Endothelial cell of umbilical vein (primary cell): Measurements from ENCODE around the gene SLC46A3. TPM values are rescaled to one million over a fixed set of nuclear protein-coding genes. Genes with fewer than 3 reads are reported as not detected.

Experiments
- BruUV-seq: library from RNA; stranded (reverse); fragments of 400-500 nt; replicated peaks from 2 replicates; lab custom pipeline; 2021; lab: Mats Ljungman, UMichigan
- CTCF ChIA-PET: fragments of 300-600, 350-600 bp; sonication (Branson Sonifier 250); formaldehyde crosslinking; loops from one replicate; lab custom pipeline; 2021; ENCODE audit warnings: antibody characterized with exemption, inconsistent platforms; lab: Charles Lee
- POLR2A ChIA-PET: fragments of 300-600, 350-600 bp; sonication (Branson Sonifier 250); formaldehyde crosslinking; loops from one replicate; lab custom pipeline; 2021; ENCODE audit warnings: antibody characterized with exemption, inconsistent platforms; lab: Charles Lee
- DNase-seq: peaks from one replicate; pipeline ENCODE4 v3.0.0-alpha.2; 2011; ENCODE audit warnings: low read depth, low spot score
- FAIRE-seq: peaks from 2 replicates; lab custom pipeline; 2011; peaks lifted over from hg19 to GRCh38; lab: Jason Lieb, UNC
- H2AFZ ChIP-seq: 2 replicates; pipeline ENCODE4 v1.6.0; 2012; ENCODE audit warnings: low read depth, low read length, control low read depth, inconsistent platforms
- H3K27ac ChIP-seq: 2 replicates; pipeline ENCODE4 v1.5.1; 2011; ENCODE audit warnings: low read depth, mild to moderate bottlenecking, control low read depth, low read length, moderate library complexity; ENCODE audit not compliant: insufficient read depth
- H3K27me3 ChIP-seq, 2 experiments: 2 replicates each; pipeline versions ENCODE4 v1.6.0 to v1.6.1; 2011; ENCODE audit warnings: low read length in 2 of 2, mixed read lengths in 1 of 2; ENCODE audit not compliant: control insufficient read depth in 2 of 2, insufficient read depth in 2 of 2
- H3K36me3 ChIP-seq, 2 experiments: 2 replicates in 1 of 2; 3 replicates in 1 of 2; pipeline ENCODE4 v1.5.1; 2011; ENCODE audit warnings: low read length in 2 of 2, mild to moderate bottlenecking in 1 of 2, moderate library complexity in 1 of 2; ENCODE audit not compliant: control insufficient read depth in 2 of 2, insufficient read depth in 2 of 2; ENCODE audit errors: extremely low read depth in 1 of 2
- H3K4me1 ChIP-seq: 3 replicates; pipeline ENCODE4 v1.5.1; 2011; ENCODE audit warnings: mild to moderate bottlenecking, low read length; ENCODE audit not compliant: control insufficient read depth, insufficient read depth; ENCODE audit errors: extremely low read depth
- H3K4me2 ChIP-seq: 2 replicates; pipeline ENCODE4 v1.6.1; 2011; ENCODE audit warnings: low read length, control low read depth, mixed read lengths; ENCODE audit not compliant: insufficient read depth
- H3K4me3 ChIP-seq, 3 experiments: fragments of 200-600 bp in 1 of 3; sonication (generic), shearing (Covaris generic) in 1 of 3; replicated peaks in 1 of 3; 2 replicates each; pipeline ENCODE4 v1.5.1; 2011 to 2016; ENCODE audit warnings: control low read depth in 3 of 3, low read length in 3 of 3, mild to moderate bottlenecking in 2 of 3, inconsistent platforms in 1 of 3, low read depth in 1 of 3, moderate library complexity in 1 of 3; ENCODE audit not compliant: insufficient read depth in 1 of 3
- H3K79me2 ChIP-seq: 2 replicates; pipeline ENCODE4 v1.6.0; 2012; ENCODE audit warnings: low read length, inconsistent platforms; ENCODE audit not compliant: control insufficient read depth, insufficient read depth
- H3K9ac ChIP-seq: replicated peaks from 2 replicates; pipeline ENCODE3; 2011; ENCODE audit warnings: low read length, control low read depth; ENCODE audit not compliant: insufficient read depth; ENCODE audit errors: extremely low read depth
- H3K9me1 ChIP-seq: replicated peaks from 3 replicates; pipeline ENCODE4 v1.6.0; 2011; ENCODE audit warnings: mild to moderate bottlenecking, low read length; ENCODE audit not compliant: control insufficient read depth, insufficient read depth; ENCODE audit errors: extremely low read depth
- H3K9me3 ChIP-seq: replicated peaks from 2 replicates; pipeline ENCODE4 v1.5.1; 2012; ENCODE audit warnings: low read length, inconsistent platforms; ENCODE audit not compliant: control insufficient read depth, insufficient read depth
- H4K20me1 ChIP-seq: replicated peaks from 2 replicates; pipeline ENCODE3; 2011; ENCODE audit warnings: mild to moderate bottlenecking, low read length; ENCODE audit not compliant: control insufficient read depth, insufficient read depth; ENCODE audit errors: extremely low read depth
- CTCF ChIP-seq, 2 donors: IDR thresholded peaks; 1 replicate in 1 of 2; 2 replicates in 1 of 2; pipeline ENCODE4 v1.5.1; 2011; ENCODE audit warnings: low read length in 2 of 2, mild to moderate bottlenecking in 2 of 2, moderate library complexity in 2 of 2, control low read depth in 1 of 2, inconsistent platforms in 1 of 2, low read depth in 1 of 2; ENCODE audit not compliant: insufficient read depth in 1 of 2; ENCODE audit errors: extremely low read depth in 1 of 2
- EZH2 ChIP-seq: IDR thresholded peaks from 2 replicates; pipeline ENCODE4 v1.6.1; 2012; ENCODE audit warnings: borderline replicate concordance, low read depth, mild to moderate bottlenecking, moderate library complexity, low read length, inconsistent platforms; ENCODE audit not compliant: severe bottlenecking
- FOS ChIP-seq: IDR thresholded peaks from 2 replicates; pipeline ENCODE4 v1.6.1; 2011; ENCODE audit warnings: mild to moderate bottlenecking, low read length, moderate library complexity, borderline replicate concordance; ENCODE audit not compliant: insufficient read depth
- GATA2 ChIP-seq: IDR thresholded peaks from 2 replicates; pipeline ENCODE4 v1.7.0; 2011; ENCODE audit warnings: low read depth, mild to moderate bottlenecking, moderate library complexity, mixed read lengths, low read length; ENCODE audit not compliant: insufficient read length, insufficient read depth
- MYC ChIP-seq: IDR thresholded peaks from one replicate; pipeline ENCODE4 v1.6.1; 2011; ENCODE audit warnings: mild to moderate bottlenecking, low read depth, low read length
- POLR2A ChIP-seq: IDR thresholded peaks from 2 replicates; pipeline ENCODE4 v1.6.1; 2012; ENCODE audit warnings: low read depth, mild to moderate bottlenecking, control low read depth, low read length
- dilution Hi-C: fragments of 300-500 bp; cut with MboI; formaldehyde crosslinking; loops from one replicate; pipeline ENCODE4 v1.15.0; 2019; ENCODE audit warnings: low sequenced_read_pairs; ENCODE audit not compliant: extremely low pct_ligation_motif_present
- intact Hi-C: fragments of 100-400 bp; cut with micrococcal nuclease; formaldehyde crosslinking; loops from one replicate; pipeline ENCODE4 v1.10.0; 2022
- polyA plus RNA-seq, 4 experiments: library from polyadenylated mRNA; depleted of rRNA in 3 of 4; stranded (reverse) in 3 of 4; unstranded in 1 of 4; fragments of >200 nt; gene quantifications; 2 replicates each; pipeline versions ENCODE4 v1.2.1 to v1.2.3, GENCODE V29; 2011 to 2012; ENCODE audit warnings: missing spikeins in 1 of 4
- total RNA-seq: library from RNA; stranded (reverse); gene quantifications from 2 replicates; pipeline ENCODE4 v1.2.3, GENCODE V29; 2021

The SLC46A3 gene
- total and polyA plus RNA-seq, 2 donors (not counting 3 experiments of a cell fraction or from before 2014, with no cell fraction given), result 2.0 to 2.1 TPM

DNA sequence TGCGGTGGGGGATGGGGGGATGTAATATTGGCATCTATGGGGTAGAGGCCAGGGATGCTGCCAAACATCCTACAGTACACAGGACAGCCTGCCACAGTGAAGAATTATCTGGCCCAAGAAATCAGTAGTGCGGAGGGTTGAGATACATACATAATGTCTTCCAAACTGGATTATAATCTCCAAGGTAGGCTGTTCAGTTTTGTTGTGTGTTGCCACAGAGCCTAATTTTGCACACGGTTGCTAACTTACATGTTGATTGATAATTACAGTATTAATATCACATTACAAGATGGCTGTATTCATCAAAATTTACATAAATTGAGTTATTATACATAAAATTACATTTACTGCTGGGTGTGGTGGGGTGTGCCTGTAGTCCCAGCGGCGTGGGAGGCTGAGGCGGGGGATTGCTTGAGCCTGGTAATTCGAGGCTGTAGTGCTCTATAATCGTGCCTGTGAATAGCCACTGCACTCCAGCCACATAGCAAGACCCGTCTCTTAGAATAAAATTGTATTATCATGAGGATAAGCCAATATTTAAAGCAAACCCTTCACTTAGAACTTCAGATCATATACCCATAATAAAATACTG, 51.8 kb downstream of the SLC46A3 start:
- Histone ChIP-seq H3K9ac (no peak overlapping the region), H3K4me2 (no peak overlapping the region), H3K27ac (no peak overlapping the region), H3K9me3 (no peaks in the 10 kb centered on the region), H2AFZ (no peak overlapping the region), H3K4me1 (no peaks in the 10 kb centered on the region), H3K79me2 (peaks cover 19% of the 10 kb centered on the region), H3K27me3 (no peaks in the 10 kb centered on the region), H4K20me1 (peaks cover 4% of the 10 kb centered on the region), H3K9me1 (no peaks in the 10 kb centered on the region), H3K4me3 (no peak overlapping the region), H3K36me3 (peaks cover 13 to 52% of the 10 kb centered on the region in 2 experiments)
- DNase-seq (no peak), FAIRE-seq (no peak)
- BruUV-seq, result no TSS peak
- dilution Hi-C loops (no loop called here), intact Hi-C loops (no loop called here)
- ChIA-PET POLR2A (no interaction called here), CTCF (no interaction called here)
- no peak for TF ChIP-seq CTCF (IDR thresholded peaks at IDR 0.05; ENCODE audit: extremely low read depth in 1 of 2, insufficient read depth in 1 of 2, low read depth in 1 of 2, low read length in 2 of 2)
- TF ChIP-seq MYC, result no peak
- no peak for TF ChIP-seq POLR2A
- TF ChIP-seq EZH2, result no peak

DNA sequence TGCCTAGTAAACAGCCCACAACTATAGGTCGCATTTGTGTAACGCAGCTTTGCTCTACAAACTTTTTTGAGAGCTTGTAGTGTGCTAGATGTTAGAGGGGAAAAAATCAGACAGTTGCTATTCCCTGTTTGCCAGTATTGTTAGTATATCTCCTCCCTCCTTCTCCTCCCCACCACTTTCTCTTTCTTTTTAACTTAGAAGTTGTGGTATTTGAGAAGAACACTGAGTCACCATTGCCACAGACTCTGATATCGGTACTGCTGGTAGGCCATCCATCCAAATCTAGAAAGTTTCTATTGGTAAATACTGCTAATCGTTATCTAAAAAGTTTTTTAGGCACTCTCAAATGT, 59.2 kb downstream of the SLC46A3 start:
- FAIRE-seq (no peak), DNase-seq (peak; percentile 69)
- POLR2A ChIA-PET, result no interaction called here
- Histone ChIP-seq H3K9ac (peak overlapping the region; percentile 96), H3K27ac (peak overlapping the region; percentile 99), H3K79me2 (peaks cover 44% of the 10 kb centered on the region), H4K20me1 (no peaks in the 10 kb centered on the region), H3K27me3 (no peaks in the 10 kb centered on the region), H3K4me3 (peak overlapping the region; percentile 90 to 96 (median 96)), H3K36me3 (peaks cover 0 to 10% of the 10 kb centered on the region in 2 experiments), H3K4me2 (peak overlapping the region; percentile 99), H3K4me1 (peaks cover 20% of the 10 kb centered on the region), H3K9me3 (no peaks in the 10 kb centered on the region), H2AFZ (peak overlapping the region; percentile 9), H3K9me1 (no peaks in the 10 kb centered on the region)
- TF ChIP-seq GATA2 (no peak), CTCF (IDR thresholded peaks at IDR 0.05; ENCODE audit: extremely low read depth in 1 of 2, insufficient read depth in 1 of 2, low read depth in 1 of 2, low read length in 2 of 2) (no peak), FOS (peak; percentile 31)
- dilution Hi-C loops (no loop called here), intact Hi-C loops (loop anchor here (1.0 to 5.0 kb wide), 7 partner anchors 85 to 522 kb away; partner anchors contain the start of gene FLT1)
- CTCF ChIA-PET, result interaction anchor here (0.9 to 2.6 kb wide), 4 partner anchors 335 to 600 kb away, joined by 4 to 16 read pairs (median 8); no protein-coding TSS in a partner anchor
- BruUV-seq, result no TSS peak
